Activated CD4-positive, alpha-beta memory T cell treated with anti-CD3 and anti-CD28 coated beads, Interleukin-2, amount 10 ng/mL, durations not matched to agents 7 days and 5 days (primary cell): ENCODE results near the gene PKIB. TPM values are rescaled to one million over a fixed set of nuclear protein-coding genes. Genes with fewer than 3 reads are reported as not detected.
"Not testable (repeated sequence)": the region's sequence is repeated elsewhere in the genome, so short reads cannot be mapped to it uniquely, and the experiment has no call there.

Experiments used
- CTCF ChIA-PET: fragments of 350-600 bp; sonication (Branson Sonifier 250); formaldehyde crosslinking; loops from one replicate; lab custom pipeline; 2021; ENCODE audit warnings: antibody characterized with exemption, inconsistent platforms; lab: Charles Lee
- POLR2A ChIA-PET: fragments of 350-600 bp; sonication (Branson Sonifier 250); formaldehyde crosslinking; loops from one replicate; lab custom pipeline; 2021; ENCODE audit warnings: antibody characterized with exemption; lab: Charles Lee
- DNase-seq: peaks from one replicate; pipeline ENCODE4 v3.0.0-alpha.2; 2020
- H3K27ac Mint-ChIP-seq: one replicate; pipeline ENCODE4 v1.8.0; 2021; ENCODE audit warnings: mild to moderate bottlenecking, mixed read lengths
- H3K27me3 Mint-ChIP-seq: one replicate; pipeline ENCODE4 v1.8.0; 2021; ENCODE audit warnings: mixed read lengths
- H3K36me3 Mint-ChIP-seq: one replicate; pipeline ENCODE4 v1.8.0; 2021; ENCODE audit warnings: low read depth, mixed read lengths
- H3K4me1 Mint-ChIP-seq: one replicate; pipeline ENCODE4 v1.8.0; 2021; ENCODE audit warnings: mixed read lengths
- H3K4me3 Mint-ChIP-seq: one replicate; pipeline ENCODE4 v1.8.0; 2021; ENCODE audit warnings: mild to moderate bottlenecking, mixed read lengths
- H3K9me3 Mint-ChIP-seq: one replicate; pipeline ENCODE4 v1.8.0; 2021; ENCODE audit warnings: mixed read lengths
- total RNA-seq, 2 experiments: library from RNA; stranded (reverse); gene quantifications; one replicate each; pipeline ENCODE4 v1.2.3, GENCODE V29; 2021

The PKIB gene
- total RNA-seq, 2 experiments from 2014 or later, result 0.65 to 0.86 TPM

DNA sequence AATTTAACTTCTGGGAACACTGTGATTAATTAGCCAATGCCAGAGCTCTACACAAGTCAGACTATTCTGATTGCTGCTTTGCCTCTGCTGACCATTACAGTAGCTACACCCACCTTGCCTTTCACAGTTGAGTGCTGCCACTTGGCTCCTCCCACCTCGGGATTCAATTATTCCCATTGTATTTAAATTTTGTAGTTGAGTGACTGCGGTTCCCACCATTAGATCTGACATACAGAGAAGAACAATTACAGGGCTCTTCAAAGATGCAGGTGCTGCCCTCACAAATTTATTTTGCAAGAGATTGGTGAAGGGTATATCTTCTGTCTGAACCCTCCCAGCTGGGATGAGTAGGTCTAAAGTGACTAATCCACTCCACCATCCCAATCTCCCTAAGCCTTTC is 11.9 kb upstream of the PKIB start:
- H3K4me3 Mint-ChIP-seq, H3K27ac Mint-ChIP-seq, POLR2A ChIA-PET, DNase-seq, H3K4me1 Mint-ChIP-seq, H3K27me3 Mint-ChIP-seq, H3K36me3 Mint-ChIP-seq: not testable (repeated sequence)
- peaks cover 11% of the 10 kb centered on the region for H3K9me3 Mint-ChIP-seq
- CTCF ChIA-PET, result interaction anchor here (1.0 kb wide), 1 partner anchor 11 kb away, joined by 3 read pairs; the partner anchor contains the start of gene PKIB

DNA sequence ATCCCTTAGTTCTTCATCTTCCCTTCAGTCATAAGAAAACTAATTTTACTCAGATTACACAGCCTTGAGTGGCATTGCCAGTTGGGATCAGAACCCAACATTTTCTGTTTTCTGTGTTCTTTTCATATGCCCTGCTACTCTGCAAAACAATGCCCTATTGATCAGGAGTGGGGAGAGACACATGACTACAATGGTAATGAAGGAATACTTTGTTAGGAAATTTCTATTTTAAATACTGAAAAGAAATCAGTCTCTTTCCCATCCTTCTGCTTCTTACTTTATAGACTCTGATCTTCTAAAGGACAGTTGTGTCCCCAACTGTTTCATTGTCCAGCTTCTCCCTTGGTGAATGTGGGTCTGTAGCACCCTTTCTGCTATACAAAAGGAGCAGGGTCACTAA is 5.5 kb upstream of the PKIB start:
- CTCF ChIA-PET, result no interaction called here
- no peak overlapping the region for H3K4me3 Mint-ChIP-seq
- H3K9me3 Mint-ChIP-seq, result no peaks in the 10 kb centered on the region
- H3K27ac Mint-ChIP-seq, result no peak overlapping the region
- H3K36me3 Mint-ChIP-seq, result no peaks in the 10 kb centered on the region
- H3K27me3 Mint-ChIP-seq, result peaks cover 19% of the 10 kb centered on the region
- DNase-seq, result no peak
- POLR2A ChIA-PET, result no interaction called here
- H3K4me1 Mint-ChIP-seq, result peaks cover 4% of the 10 kb centered on the region

DNA sequence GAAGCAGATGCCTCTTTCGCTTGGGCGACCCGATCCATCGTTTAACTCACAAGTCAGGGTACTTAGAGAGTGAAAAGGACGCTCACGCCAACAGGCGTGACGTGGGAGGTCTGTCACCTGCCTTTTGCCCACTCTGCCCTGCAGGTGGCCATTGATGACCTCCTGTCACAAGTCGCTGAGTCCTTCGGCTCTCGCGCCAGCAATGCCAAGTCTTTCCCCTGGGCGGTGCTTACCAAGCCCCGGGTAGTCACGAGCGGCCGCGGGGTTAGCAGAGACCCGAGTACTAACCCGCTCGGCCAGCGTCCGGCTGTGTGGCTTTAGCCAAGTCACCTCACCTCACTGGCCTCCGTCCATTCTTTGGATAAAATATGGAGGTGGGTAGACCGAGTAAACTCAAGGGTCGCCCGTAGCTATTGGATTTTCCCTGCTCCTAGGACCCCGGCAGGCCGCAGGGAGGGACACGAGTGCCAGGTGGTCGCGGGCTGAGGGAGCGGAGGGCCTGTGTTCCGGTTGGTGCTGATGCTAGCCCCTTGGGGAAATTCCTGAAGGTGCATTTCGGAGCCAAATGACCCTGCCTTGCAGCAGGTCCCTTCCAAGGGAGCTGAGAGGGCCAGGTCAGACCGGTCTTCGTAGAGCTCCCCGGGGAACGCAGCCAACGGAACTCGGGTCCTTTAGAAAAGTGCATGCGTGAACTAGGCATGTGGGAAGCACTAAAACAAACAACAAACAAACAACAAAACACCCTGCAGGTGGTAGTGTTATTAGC is 668 bp downstream of the PKIB start:
- ChIA-PET CTCF (interaction anchor here (0.8 to 1.6 kb wide), 3 partner anchors 11 to 118 kb away, joined by 3 to 5 read pairs (median 3); no protein-coding TSS in a partner anchor), POLR2A (no interaction called here)
- Mint-ChIP-seq H3K27ac (no peak overlapping the region), H3K4me3 (peak overlapping the region; percentile 58), H3K27me3 (peaks cover 41% of the 10 kb centered on the region), H3K4me1 (peaks cover 16% of the 10 kb centered on the region), H3K36me3 (no peaks in the 10 kb centered on the region), H3K9me3 (no peaks in the 10 kb centered on the region)
- no peak for DNase-seq

DNA sequence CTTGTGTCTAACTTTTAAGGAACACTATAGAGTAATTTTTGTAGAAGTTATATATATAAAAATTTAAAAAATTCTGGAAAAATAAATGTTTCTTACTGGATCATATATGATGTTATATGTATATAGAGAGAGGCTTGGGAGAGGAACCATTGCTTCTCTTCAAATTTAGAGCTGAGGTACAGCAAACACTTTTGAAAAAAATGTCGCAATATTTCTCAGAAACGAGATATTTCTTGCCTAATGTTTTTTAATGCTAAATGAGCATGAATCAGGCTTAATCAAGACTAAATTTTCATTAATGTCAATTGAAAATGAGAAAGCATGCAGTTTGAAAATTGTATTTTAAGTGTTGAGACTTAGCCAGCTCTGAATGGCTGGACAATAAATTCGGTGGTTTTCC is 2.6 kb downstream of the PKIB start:
- Mint-ChIP-seq H3K9me3 (no peaks in the 10 kb centered on the region), H3K4me1 (peaks cover 16% of the 10 kb centered on the region), H3K4me3 (no peak overlapping the region), H3K27me3 (peaks cover 43% of the 10 kb centered on the region), H3K36me3 (no peaks in the 10 kb centered on the region), H3K27ac (no peak overlapping the region)
- DNase-seq, result no peak
- ChIA-PET POLR2A (no interaction called here), CTCF (no interaction called here)

DNA sequence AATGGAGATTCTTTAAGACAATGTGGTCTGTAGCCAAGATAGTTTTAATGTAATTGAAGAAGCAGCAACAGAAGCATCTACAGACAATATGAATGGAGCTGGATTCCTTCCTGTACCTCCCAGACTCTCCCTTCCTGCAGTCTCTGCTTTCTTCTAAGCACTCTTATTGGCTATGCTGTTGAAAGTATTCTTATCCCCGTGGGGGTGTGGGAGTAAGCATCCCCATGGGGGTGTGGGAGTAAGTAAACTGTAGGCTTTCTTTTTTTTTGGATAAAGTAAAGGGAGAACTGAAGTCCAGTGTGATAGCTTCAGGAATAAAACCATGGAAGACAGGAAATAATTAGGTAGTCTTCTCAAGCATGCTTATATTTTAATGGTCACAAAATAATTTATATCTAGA is 4.1 kb downstream of the PKIB start:
- ChIA-PET CTCF (no interaction called here), POLR2A (no interaction called here)
- Mint-ChIP-seq H3K27me3 (peaks cover 33% of the 10 kb centered on the region), H3K4me1 (peaks cover 16% of the 10 kb centered on the region), H3K27ac (no peak overlapping the region), H3K9me3 (no peaks in the 10 kb centered on the region), H3K36me3 (no peaks in the 10 kb centered on the region), H3K4me3 (no peak overlapping the region)
- no peak for DNase-seq

DNA sequence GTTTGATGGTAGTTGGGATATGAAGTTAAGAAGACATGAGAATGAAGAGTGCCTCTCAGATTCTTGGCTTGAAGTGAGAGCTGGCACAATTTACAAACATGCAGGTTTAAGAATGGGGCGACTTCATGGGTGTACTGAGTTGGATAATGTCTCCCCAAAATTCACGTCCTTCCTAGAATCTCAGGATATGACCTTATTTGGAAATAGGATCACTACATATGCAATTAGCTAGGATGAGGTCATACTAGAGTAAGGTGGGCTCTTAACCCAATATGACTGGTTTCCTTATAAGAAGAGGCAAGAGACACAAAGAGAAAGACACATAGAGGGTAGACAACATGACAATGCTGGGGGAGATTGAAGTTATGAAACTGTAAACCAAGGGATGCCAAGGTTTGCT is 5.2 kb downstream of the PKIB start:
- peaks cover 24% of the 10 kb centered on the region for H3K27me3 Mint-ChIP-seq
- DNase-seq, result no peak
- H3K27ac Mint-ChIP-seq, result no peak overlapping the region
- no peaks in the 10 kb centered on the region for H3K36me3 Mint-ChIP-seq
- POLR2A ChIA-PET, result no interaction called here
- peaks cover 8% of the 10 kb centered on the region for H3K4me1 Mint-ChIP-seq
- CTCF ChIA-PET, result no interaction called here
- H3K9me3 Mint-ChIP-seq, result no peaks in the 10 kb centered on the region
- H3K4me3 Mint-ChIP-seq, result no peak overlapping the region

DNA sequence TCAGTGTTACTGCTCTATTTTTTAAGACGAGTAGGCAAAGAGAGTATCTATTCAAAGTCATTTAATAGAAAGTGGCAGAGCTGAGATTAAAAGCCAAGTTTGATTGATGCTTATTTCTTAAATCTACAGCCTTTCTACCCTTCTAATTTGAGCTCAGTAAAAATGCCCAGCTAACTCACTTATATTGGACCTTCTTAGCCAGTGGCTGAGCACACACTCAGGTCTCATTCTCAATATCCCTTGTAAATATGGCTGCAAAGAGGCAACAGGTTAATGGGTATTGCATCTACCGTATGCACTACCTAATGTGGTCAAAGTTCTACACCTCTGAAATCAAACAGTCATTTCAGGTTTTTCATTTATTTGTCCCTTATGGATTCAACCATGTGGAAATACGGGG is 6.7 kb downstream of the PKIB start:
- Mint-ChIP-seq H3K27me3 (peaks cover 12% of the 10 kb centered on the region), H3K9me3 (no peaks in the 10 kb centered on the region), H3K27ac (no peak overlapping the region), H3K4me3 (no peak overlapping the region), H3K36me3 (no peaks in the 10 kb centered on the region), H3K4me1 (no peaks in the 10 kb centered on the region)
- no peak for DNase-seq
- ChIA-PET CTCF (no interaction called here), POLR2A (no interaction called here)

DNA sequence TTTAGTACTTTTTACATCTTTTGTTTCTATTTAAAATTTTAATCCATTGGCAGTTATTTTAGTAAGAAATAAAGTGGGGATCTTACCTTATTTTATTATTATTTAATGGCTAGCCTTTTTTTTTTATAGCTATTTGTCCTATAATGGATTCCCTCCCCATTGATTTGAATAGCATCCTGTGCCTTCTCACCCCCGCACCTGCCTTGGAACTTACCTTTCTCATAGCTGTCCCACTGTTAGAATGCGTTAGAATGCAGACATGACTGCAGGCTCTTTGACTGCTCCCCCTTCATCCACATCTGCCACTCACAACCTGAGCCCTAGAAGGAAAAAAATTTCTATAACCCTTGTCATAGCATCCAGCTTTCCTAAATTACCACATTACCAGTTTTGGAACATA is 9.1 kb downstream of the PKIB start:
- H3K4me3 Mint-ChIP-seq, result no peak overlapping the region
- ChIA-PET POLR2A (no interaction called here), CTCF (no interaction called here)
- H3K4me1 Mint-ChIP-seq, result no peaks in the 10 kb centered on the region
- no peaks in the 10 kb centered on the region for H3K9me3 Mint-ChIP-seq
- no peaks in the 10 kb centered on the region for H3K36me3 Mint-ChIP-seq
- peaks cover 7% of the 10 kb centered on the region for H3K27me3 Mint-ChIP-seq
- no peak for DNase-seq
- H3K27ac Mint-ChIP-seq, result no peak overlapping the region

DNA sequence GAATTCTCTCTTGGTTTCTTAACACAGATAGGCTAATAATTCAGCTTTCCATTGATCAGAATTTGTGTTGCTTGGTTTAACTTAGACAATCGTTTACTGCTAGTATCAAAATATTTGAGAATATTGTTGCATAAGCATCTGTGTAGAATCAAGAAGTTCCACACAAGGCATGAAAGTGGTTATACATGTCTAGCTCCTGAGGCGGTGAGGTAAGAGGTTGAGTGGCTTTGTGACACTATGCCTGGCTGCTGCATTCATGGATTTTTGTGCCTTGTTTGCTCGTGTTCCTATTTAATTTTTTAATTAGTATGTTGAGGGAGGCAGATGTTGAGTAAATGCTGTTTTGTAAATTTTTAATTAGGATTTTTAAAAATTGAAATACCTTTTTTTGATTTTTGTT is 10.2 kb downstream of the PKIB start:
- DNase-seq, result no peak
- H3K36me3 Mint-ChIP-seq, result no peaks in the 10 kb centered on the region
- H3K27me3 Mint-ChIP-seq, result peaks cover 7% of the 10 kb centered on the region
- no peak overlapping the region for H3K27ac Mint-ChIP-seq
- H3K4me1 Mint-ChIP-seq, result no peaks in the 10 kb centered on the region
- H3K4me3 Mint-ChIP-seq, result no peak overlapping the region
- POLR2A ChIA-PET, result no interaction called here
- CTCF ChIA-PET, result no interaction called here
- no peaks in the 10 kb centered on the region for H3K9me3 Mint-ChIP-seq

DNA sequence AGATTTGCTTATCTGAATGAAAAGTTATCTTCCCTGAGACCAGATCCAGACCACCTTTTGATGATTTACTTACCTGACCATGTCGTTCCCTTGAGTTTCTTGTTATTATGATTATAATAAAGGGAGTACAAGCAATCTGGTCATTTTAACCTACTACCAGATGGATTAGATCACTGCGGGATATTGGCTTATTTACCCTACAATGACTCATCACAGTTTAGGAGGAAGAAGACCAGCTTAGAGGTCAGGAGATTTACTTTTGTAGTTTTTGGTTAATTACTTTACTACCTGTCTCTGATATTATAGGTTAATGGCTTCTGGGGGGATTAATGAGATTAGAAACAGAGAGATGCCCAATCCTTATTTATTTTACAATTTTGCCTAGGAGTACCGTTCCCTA is 10.7 kb downstream of the PKIB start:
- Mint-ChIP-seq H3K4me1 (no peaks in the 10 kb centered on the region), H3K36me3 (no peaks in the 10 kb centered on the region), H3K4me3 (no peak overlapping the region), H3K27me3 (peaks cover 6% of the 10 kb centered on the region), H3K27ac (no peak overlapping the region), H3K9me3 (no peaks in the 10 kb centered on the region)
- ChIA-PET CTCF (no interaction called here), POLR2A (no interaction called here)
- DNase-seq, result no peak

DNA sequence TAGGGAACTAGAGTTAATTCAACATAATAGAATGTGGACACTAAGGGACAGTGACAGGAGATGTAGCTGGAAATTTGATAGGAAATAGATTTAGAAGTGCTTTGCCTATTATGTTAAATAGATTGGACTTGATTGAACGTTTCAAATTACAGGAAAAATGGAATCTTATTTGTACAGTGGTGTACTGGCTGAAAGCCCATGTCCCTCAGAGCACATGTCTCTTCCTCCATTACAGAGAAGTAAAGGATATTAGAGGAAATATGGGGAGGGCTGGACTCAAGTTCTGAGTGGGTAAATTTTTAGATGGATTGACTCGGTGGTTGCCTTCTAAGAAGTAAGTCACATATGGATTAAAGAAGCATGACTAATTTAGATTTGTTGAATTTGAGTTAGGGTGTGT is 11.4 kb downstream of the PKIB start:
- H3K4me3 Mint-ChIP-seq, result no peak overlapping the region
- ChIA-PET CTCF (no interaction called here), POLR2A (no interaction called here)
- peaks cover 3% of the 10 kb centered on the region for H3K27me3 Mint-ChIP-seq
- no peaks in the 10 kb centered on the region for H3K4me1 Mint-ChIP-seq
- H3K36me3 Mint-ChIP-seq, result no peaks in the 10 kb centered on the region
- no peak for DNase-seq
- no peak overlapping the region for H3K27ac Mint-ChIP-seq
- H3K9me3 Mint-ChIP-seq, result no peaks in the 10 kb centered on the region

DNA sequence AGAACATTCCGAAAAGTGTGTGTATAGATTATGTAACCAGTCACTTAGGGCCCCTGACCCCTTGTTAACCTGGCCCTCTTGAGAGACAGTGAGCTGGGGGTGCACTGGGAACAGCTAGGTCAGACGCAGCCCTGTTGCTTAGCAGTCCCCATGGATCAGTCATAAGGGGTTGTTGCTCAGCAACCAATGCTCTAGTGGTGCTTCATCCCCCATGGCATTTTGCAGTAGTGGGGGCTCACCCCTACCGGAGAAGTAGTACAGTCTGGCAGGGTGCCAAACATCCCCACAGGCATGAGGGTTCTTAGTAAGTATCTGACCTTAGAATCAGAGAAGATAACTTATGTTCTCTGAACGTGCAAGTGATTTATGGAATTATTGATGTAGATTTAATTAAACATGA is 12.3 kb downstream of the PKIB start:
- H3K27ac Mint-ChIP-seq, result no peak overlapping the region

DNA sequence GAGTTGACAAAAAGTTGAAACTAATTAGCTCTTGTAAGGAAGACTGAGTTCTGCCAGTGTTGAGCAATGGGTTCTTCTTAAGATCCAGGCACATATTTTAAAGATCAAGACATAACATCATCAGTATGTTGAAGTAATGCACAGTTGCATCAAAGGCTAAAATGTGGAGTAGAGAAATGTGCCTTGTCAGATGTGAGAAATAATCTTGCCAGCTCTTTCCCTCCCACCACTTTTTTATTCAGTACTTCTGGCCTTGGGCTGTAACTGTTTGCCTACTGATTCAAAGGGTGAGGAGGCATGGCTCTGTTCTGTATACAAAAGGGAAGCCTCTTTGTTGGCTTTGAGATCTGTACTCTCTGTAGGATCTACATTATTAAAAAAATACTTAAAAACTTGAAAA is 13.1 kb downstream of the PKIB start:
- Mint-ChIP-seq H3K9me3 (no peaks in the 10 kb centered on the region), H3K27me3 (no peaks in the 10 kb centered on the region), H3K36me3 (no peaks in the 10 kb centered on the region), H3K4me1 (no peaks in the 10 kb centered on the region), H3K27ac (no peak overlapping the region), H3K4me3 (no peak overlapping the region)
- ChIA-PET CTCF (no interaction called here), POLR2A (no interaction called here)
- DNase-seq, result no peak

More for the DNA sequence above, 12.3 kb downstream of the PKIB start:
- ChIA-PET CTCF (no interaction called here), POLR2A (no interaction called here)
- Mint-ChIP-seq H3K9me3 (no peaks in the 10 kb centered on the region), H3K4me1 (no peaks in the 10 kb centered on the region), H3K27me3 (no peaks in the 10 kb centered on the region), H3K36me3 (no peaks in the 10 kb centered on the region), H3K4me3 (no peak overlapping the region)
- no peak for DNase-seq

DNA sequence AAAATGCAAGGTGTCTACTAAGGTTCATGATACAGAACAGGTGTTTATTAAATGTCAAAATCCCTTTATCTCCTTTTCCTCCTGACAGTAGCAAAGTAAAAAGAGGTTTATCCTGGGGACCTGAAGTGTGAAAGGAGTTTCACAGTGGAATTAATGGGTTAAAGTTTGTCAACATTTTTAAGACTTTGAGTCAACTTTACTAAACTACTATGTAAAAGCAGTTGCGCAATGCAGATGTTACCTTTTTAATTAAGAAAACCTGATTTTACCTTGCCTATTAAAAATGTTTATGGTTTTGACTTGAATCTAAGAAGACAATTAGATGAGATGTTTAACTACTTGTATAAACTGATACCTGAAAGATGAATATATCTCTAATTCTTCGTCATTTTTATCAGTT is 14.6 kb downstream of the PKIB start:
- Mint-ChIP-seq H3K27me3 (no peaks in the 10 kb centered on the region), H3K27ac (no peak overlapping the region), H3K9me3 (no peaks in the 10 kb centered on the region), H3K36me3 (no peaks in the 10 kb centered on the region), H3K4me1 (no peaks in the 10 kb centered on the region), H3K4me3 (no peak overlapping the region)
- CTCF ChIA-PET, result no interaction called here
- POLR2A ChIA-PET, result no interaction called here
- no peak for DNase-seq
